ENCODE measurements around the gene TGFB1I1. TPM values are rescaled to one million over a fixed set of nuclear protein-coding genes. Genes with fewer than 3 reads are reported as not detected.
A peak's percentile ranks its signal among the peaks of the same experiment; 100 is the strongest.
"Not testable (repeated sequence)": the region's sequence is repeated elsewhere in the genome, so short reads cannot be mapped to it uniquely, and the experiment has no call there.

TGFB1I1 gene
- total RNA-seq, 1 experiment from 2014 or later = 48.1 TPM

DNA sequence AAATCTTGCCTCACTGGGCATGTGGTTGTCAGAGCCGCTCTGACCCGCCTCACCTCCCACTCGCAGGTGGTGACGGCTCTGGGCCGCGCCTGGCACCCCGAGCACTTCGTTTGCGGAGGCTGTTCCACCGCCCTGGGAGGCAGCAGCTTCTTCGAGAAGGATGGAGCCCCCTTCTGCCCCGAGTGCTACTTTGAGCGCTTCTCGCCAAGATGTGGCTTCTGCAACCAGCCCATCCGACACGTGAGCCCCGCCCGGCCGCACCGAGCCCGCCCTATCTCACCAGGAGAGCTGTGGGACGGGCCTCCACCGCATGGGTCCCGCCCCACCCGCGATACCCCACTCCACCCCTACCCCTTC, 4.0 kb downstream of the TGFB1I1 start:
- H3K27me3 ChIP-seq = no peaks in the 10 kb centered on the region
- H3K36me3 ChIP-seq = peaks cover 56% of the 10 kb centered on the region
- no peak overlapping the region for H3K4me3 ChIP-seq
- no peaks in the 10 kb centered on the region for H3K9me3 ChIP-seq
- DNase-seq = no peak

DNA sequence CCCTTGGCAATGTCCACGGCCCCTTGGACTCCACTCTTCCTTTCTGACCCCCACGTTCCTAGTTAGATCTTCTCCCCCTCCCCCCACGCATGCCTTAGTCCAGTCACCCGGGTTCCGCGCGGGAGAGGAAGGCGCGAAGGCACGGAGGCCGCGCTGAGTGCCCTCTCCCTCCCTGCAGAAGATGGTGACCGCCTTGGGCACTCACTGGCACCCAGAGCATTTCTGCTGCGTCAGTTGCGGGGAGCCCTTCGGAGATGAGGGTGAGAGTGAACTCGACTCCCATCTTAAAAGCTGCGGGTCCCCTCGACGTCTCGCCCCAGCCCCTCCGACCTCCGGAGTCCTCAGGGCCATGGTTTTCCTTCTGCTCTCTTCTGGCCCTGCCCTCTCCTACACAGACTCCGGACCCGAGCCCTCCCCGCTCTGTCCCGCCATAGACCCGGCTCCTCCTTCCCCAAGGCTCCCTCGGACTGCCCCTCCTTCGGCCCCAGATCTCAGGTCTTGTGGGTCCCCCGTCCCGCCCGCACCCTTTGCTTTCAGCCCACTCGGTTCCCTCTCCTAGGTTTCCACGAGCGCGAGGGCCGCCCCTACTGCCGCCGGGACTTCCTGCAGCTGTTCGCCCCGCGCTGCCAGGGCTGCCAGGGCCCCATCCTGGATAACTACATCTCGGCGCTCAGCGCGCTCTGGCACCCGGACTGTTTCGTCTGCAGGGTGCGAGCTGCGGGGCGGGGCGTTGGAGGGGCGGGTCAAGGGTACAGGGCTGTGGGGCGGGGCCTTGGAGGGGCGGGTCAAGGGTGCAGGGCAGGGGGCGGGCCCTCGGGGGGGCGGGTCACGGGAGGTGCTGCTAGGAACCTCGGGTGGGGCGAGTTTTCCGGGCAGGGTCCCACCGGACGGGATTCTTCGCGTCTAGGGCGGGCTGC, 4.6 kb downstream of the TGFB1I1 start:
- Histone ChIP-seq H3K36me3 (peaks cover 56% of the 10 kb centered on the region), H3K27me3 (no peaks in the 10 kb centered on the region; the same call in 1 of the 2 replicates), H3K9me3 (no peaks in the 10 kb centered on the region), H3K4me3 (no peak overlapping the region)
- DNase-seq = no peak

GRCh38 chr16:31477220-31478216, 5.6 kb downstream of the TGFB1I1 start:
- Histone ChIP-seq H3K9me3 (no peaks in the 10 kb centered on the region), H3K36me3 (peaks cover 52% of the 10 kb centered on the region), H3K27me3 (no peaks in the 10 kb centered on the region; the same call in 1 of the 2 replicates), H3K4me3 (no peak overlapping the region)
- DNase-seq = no peak

DNA sequence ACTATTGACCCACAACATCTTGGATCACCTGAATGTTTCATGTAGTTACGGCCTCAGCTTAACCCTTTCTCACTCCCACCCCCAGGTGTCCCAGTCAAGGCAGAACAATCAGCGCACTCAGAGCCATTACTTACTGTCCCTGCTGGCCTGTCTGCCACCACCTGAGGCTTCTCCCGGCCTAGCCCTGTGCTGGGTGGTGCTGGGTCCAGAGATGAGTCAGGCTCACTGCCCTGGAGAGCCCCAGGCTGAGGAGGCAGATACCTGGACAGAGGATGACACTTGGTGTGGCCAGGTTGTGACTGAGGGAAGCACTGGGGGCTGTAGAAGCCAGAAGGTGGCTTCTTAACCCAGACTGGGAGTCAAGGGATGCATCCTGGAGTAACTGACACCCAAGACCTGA, 7.0 kb downstream of the TGFB1I1 start:
- H3K27me3 ChIP-seq = no peaks in the 10 kb centered on the region; the same call in 1 of the 2 replicates
- no peaks in the 10 kb centered on the region for H3K9me3 ChIP-seq
- peaks cover 37% of the 10 kb centered on the region for H3K36me3 ChIP-seq
- DNase-seq = no peak
- no peak overlapping the region for H3K4me3 ChIP-seq

- Histone ChIP-seq H3K4me3 (no peak overlapping the region), H3K27me3 (no peaks in the 10 kb centered on the region; the same call in 1 of the 2 replicates), H3K9me3 (no peaks in the 10 kb centered on the region), H3K36me3 (peaks cover 29% of the 10 kb centered on the region)
- no peak for DNase-seq
Measured at GRCh38 chr16:31479751-31480150, 7.8 kb downstream of the TGFB1I1 start.

- Histone ChIP-seq H3K36me3 (peaks cover 18% of the 10 kb centered on the region), H3K4me3 (no peak overlapping the region), H3K27me3 (no peaks in the 10 kb centered on the region; the same call in 1 of the 2 replicates), H3K9me3 (no peaks in the 10 kb centered on the region)
- no peak for DNase-seq
Measured at GRCh38 chr16:31480851-31481536, 9.0 kb downstream of the TGFB1I1 start.

GRCh38 chr16:31483081-31483480, 11.1 kb downstream of the TGFB1I1 start, which contains the start of gene SLC5A2:
TSS of gene SLC5A2 (plus strand) at chr16:31483123. CDS start at chr16:31483137, 14 bp downstream.
- H3K27me3 ChIP-seq = peaks cover 5% of the 10 kb centered on the region; the same call in 1 of the 2 replicates
- H3K9me3 ChIP-seq = no peaks in the 10 kb centered on the region
- DNase-seq = no peak
- H3K4me3 ChIP-seq = no peak within 1 kb of the TSS
- peaks cover 1% of the 10 kb centered on the region for H3K36me3 ChIP-seq

GRCh38 chr16:31484048-31484447, 12.1 kb downstream of the TGFB1I1 start:
- H3K9me3 ChIP-seq, H3K36me3 ChIP-seq, DNase-seq, H3K4me3 ChIP-seq: not testable (repeated sequence)
- peaks cover 12% of the 10 kb centered on the region; the same call in 1 of the 2 replicates for H3K27me3 ChIP-seq

DNA sequence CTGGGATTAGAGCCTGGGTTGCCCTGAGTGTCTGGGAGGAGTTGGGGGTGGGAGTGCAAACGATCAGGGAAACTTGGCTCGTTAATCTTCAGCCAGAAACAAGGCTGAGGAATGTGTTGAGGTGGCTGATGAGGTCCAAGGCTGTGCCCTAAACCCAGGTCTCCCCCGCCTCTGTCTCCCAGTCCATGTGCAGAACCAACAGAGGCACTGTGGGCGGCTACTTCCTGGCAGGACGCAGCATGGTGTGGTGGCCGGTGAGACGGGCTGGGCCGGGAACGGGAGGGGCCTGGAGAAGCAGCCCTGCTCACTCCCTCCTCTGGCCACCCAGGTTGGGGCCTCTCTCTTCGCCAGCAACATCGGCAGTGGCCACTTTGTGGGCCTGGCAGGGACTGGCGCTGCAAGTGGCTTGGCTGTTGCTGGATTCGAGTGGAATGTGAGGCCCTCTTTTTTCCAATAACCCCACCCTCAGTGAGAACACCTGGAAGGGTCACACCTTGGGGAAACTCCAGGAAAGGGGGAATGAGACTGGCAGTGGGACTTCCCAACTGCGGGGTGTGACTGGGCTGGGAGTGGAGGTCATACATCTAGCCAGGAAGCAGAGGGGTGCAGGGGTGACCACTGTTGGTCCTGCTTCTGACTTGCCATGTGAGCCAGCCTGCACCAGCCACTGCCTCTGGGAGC, 12.7 kb downstream of the TGFB1I1 start:
- Histone ChIP-seq H3K9me3 (no peaks in the 10 kb centered on the region), H3K4me3 (no peak overlapping the region), H3K36me3 (no peaks in the 10 kb centered on the region), H3K27me3 (peaks cover 12% of the 10 kb centered on the region; the same call in 1 of the 2 replicates)
- DNase-seq = no peak

GRCh38 chr16:31485571-31485970, 13.6 kb downstream of the TGFB1I1 start:
- Histone ChIP-seq H3K4me3 (no peak overlapping the region), H3K36me3 (no peaks in the 10 kb centered on the region), H3K27me3 (peaks cover 12% of the 10 kb centered on the region; the same call in 1 of the 2 replicates), H3K9me3 (no peaks in the 10 kb centered on the region)
- DNase-seq = no peak

DNA sequence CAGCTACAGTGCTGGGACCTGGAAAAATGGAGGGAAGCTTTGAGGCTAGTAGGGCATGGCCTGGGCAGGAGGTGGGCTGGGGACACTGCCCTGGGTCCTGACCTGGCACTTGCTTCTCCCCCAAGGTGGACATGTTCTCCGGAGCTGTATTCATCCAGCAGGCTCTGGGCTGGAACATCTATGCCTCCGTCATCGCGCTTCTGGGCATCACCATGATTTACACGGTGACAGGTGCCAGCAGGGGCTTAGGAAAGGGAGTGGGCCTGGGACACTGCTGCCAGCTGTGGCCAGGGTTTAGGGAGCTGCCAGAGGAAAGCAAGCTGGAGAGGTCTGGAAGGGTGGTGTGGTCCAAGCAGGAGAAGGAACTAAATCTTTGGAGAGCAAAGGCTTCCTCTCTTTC, 14.1 kb downstream of the TGFB1I1 start:
- Histone ChIP-seq H3K36me3 (no peaks in the 10 kb centered on the region), H3K9me3 (no peaks in the 10 kb centered on the region), H3K27me3 (peaks cover 12% of the 10 kb centered on the region; the same call in 1 of the 2 replicates), H3K4me3 (no peak overlapping the region)
- no peak for DNase-seq

GRCh38 chr16:31487071-31487719, 15.2 kb downstream of the TGFB1I1 start:
- H3K9me3 ChIP-seq = no peaks in the 10 kb centered on the region
- H3K4me3 ChIP-seq = peak overlapping the region; percentile 41
- no peak for DNase-seq
- H3K27me3 ChIP-seq = peaks cover 12% of the 10 kb centered on the region; the same call in 1 of the 2 replicates
- H3K36me3 ChIP-seq = no peaks in the 10 kb centered on the region; the same call in 1 of the 2 replicates

- H3K9me3 ChIP-seq = no peaks in the 10 kb centered on the region
- DNase-seq = peak; percentile 33
- peaks cover 1% of the 10 kb centered on the region; the same call in 1 of the 2 replicates for H3K36me3 ChIP-seq
- H3K27me3 ChIP-seq = peaks cover 12% of the 10 kb centered on the region; the same call in 1 of the 2 replicates
- peak overlapping the region; percentile 41 for H3K4me3 ChIP-seq
Measured at GRCh38 chr16:31487720-31488467, 15.9 kb downstream of the TGFB1I1 start.

- Histone ChIP-seq H3K27me3 (peaks cover 12% of the 10 kb centered on the region; the same call in 1 of the 2 replicates), H3K36me3 (peaks cover 6% of the 10 kb centered on the region; the same call in 1 of the 2 replicates), H3K9me3 (no peaks in the 10 kb centered on the region), H3K4me3 (no peak overlapping the region)
- DNase-seq = no peak
Measured at GRCh38 chr16:31488468-31489297, 16.7 kb downstream of the TGFB1I1 start.

Measured in MG63 (cell line).